DMS114 treated with DMSO at 0.1 percent for 48 hours (cell line): ENCODE measurements around the gene SIGLEC14.

ENCODE experiments used
- DNase-seq: peaks from one replicate; lab custom pipeline; 2025; ENCODE audit not compliant: unreplicated experiment; lab: John Stamatoyannopoulos, UW

Gene SIGLEC14

GRCh38 chr19:51626675-51627074, 19.9 kb downstream of the SIGLEC14 start:
- DNase-seq, result no peak

GRCh38 chr19:51621178-51621577, 25.4 kb downstream of the SIGLEC14 start:
- DNase-seq, result no peak

GRCh38 chr19:51615991-51616390, 30.6 kb downstream of the SIGLEC14 start:
- DNase-seq, result no peak

- DNase-seq, result no peak
Measured at GRCh38 chr19:51614789-51615188, 31.8 kb downstream of the SIGLEC14 start.

GRCh38 chr19:51610576-51610975, 36.0 kb downstream of the SIGLEC14 start:
- DNase-seq, result no peak

GRCh38 chr19:51607920-51608562, 38.6 kb downstream of the SIGLEC14 start:
- no peak for DNase-seq

GRCh38 chr19:51607077-51607476, 39.5 kb downstream of the SIGLEC14 start:
- no peak for DNase-seq

- DNase-seq, result no peak
Measured at GRCh38 chr19:51602189-51602854, 44.3 kb downstream of the SIGLEC14 start.

GRCh38 chr19:51600940-51601580, 45.6 kb downstream of the SIGLEC14 start:
- DNase-seq, result no peak

- no peak for DNase-seq
Measured at GRCh38 chr19:51599084-51599483, 47.5 kb downstream of the SIGLEC14 start.

- DNase-seq, result no peak
Measured at GRCh38 chr19:51598159-51598915, 48.3 kb downstream of the SIGLEC14 start.

GRCh38 chr19:51595190-51596175, 51.1 kb downstream of the SIGLEC14 start:
- DNase-seq, result no peak

- DNase-seq, result no peak
Measured at GRCh38 chr19:51594774-51595109, 51.9 kb downstream of the SIGLEC14 start.

- peak; percentile 94 for DNase-seq
Measured at GRCh38 chr19:51593969-51594773, 52.5 kb downstream of the SIGLEC14 start.

- no peak for DNase-seq
Measured at GRCh38 chr19:51593138-51593890, 53.3 kb downstream of the SIGLEC14 start.
